T-helper 1 cell treated with Interleukin-12 subunit alpha and Interleukin-12 subunit beta and Interleukin-4 antibody, amounts not matched to agents 30 μg/mL and 1 μg/mL, for 36 hours (primary cell): ENCODE results near the gene PBXIP1.
"Not testable (repeated sequence)": the region's sequence is repeated elsewhere in the genome, so short reads cannot be mapped to it uniquely, and the experiment has no call there.

Source experiments
- H3K27ac Mint-ChIP-seq: one replicate; pipeline ENCODE4 v1.8.0; 2021; ENCODE audit warnings: mild to moderate bottlenecking, mixed read lengths
- H3K27me3 Mint-ChIP-seq: one replicate; pipeline ENCODE4 v1.8.0; 2021; ENCODE audit warnings: low read depth, mixed read lengths
- H3K36me3 Mint-ChIP-seq: one replicate; pipeline ENCODE4 v1.8.0; 2021; ENCODE audit warnings: low read depth, mixed read lengths
- H3K4me1 Mint-ChIP-seq: one replicate; pipeline ENCODE4 v1.8.0; 2021; ENCODE audit warnings: low read depth, mixed read lengths
- H3K4me3 Mint-ChIP-seq: one replicate; pipeline ENCODE4 v1.8.0; 2021; ENCODE audit warnings: mild to moderate bottlenecking, moderate library complexity, mixed read lengths
- H3K9me3 Mint-ChIP-seq: one replicate; pipeline ENCODE4 v1.8.0; 2021; ENCODE audit warnings: mixed read lengths

The PBXIP1 gene

GRCh38 chr1:154987326-154987725 is 31.4 kb upstream of the PBXIP1 start:
- peaks cover 17% of the 10 kb centered on the region for H3K4me1 Mint-ChIP-seq
- no peaks in the 10 kb centered on the region for H3K27me3 Mint-ChIP-seq
- no peaks in the 10 kb centered on the region for H3K9me3 Mint-ChIP-seq
- no peak overlapping the region for H3K4me3 Mint-ChIP-seq
- H3K27ac Mint-ChIP-seq, result no peak overlapping the region
- peaks cover 17% of the 10 kb centered on the region for H3K36me3 Mint-ChIP-seq

GRCh38 chr1:154986736-154987135 is 30.8 kb upstream of the PBXIP1 start:
- H3K27ac Mint-ChIP-seq, H3K27me3 Mint-ChIP-seq, H3K9me3 Mint-ChIP-seq, H3K4me3 Mint-ChIP-seq: not testable (repeated sequence)
- Mint-ChIP-seq H3K4me1 (peaks cover 18% of the 10 kb centered on the region), H3K36me3 (peaks cover 17% of the 10 kb centered on the region)

DNA sequence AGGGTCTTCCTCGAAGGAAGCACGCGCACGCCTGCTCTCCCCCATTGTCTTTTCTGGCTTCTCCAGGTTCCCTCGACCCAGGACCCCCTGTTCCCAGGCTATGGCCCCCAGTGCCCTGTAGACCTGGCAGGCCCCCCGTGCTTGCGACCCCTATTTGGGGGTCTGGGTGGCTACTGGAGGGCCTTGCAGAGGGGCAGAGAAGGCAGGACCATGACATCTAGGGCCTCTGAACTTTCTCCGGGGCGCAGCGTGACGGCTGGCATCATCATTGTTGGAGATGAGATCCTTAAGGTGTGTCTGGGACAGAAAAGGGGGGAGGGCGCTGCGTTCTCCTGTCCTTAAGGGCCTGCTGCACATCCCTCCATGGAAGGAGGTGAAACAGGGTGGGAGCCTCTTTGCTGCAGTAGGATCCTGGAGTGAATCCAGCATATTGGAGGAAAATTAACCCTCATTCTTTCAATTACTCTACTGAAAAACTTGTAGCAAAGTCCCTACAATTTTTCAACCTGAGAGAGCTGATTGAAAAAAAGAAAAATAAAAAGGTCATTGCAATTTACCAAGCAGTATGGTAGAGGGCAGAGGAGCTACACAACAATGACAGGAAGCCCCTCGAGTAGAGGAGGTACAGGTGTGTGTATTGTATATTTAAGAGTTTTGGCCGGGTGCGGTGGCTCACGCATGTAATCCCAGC is 28.0 kb upstream of the PBXIP1 start:
- peak overlapping the region; percentile 57 for H3K27ac Mint-ChIP-seq

GRCh38 chr1:154982897-154983648 is 27.2 kb upstream of the PBXIP1 start, which contains the start of gene FLAD1:
FLAD1 (plus strand) TSS chr1:154983344; CDS start chr1:154983695, 351 bp downstream.
- peaks cover 10% of the 10 kb centered on the region for H3K36me3 Mint-ChIP-seq
- peak within 1 kb of the TSS; percentile 57 for H3K27ac Mint-ChIP-seq
- no peak within 1 kb of the TSS for H3K4me3 Mint-ChIP-seq
- H3K27me3 Mint-ChIP-seq, result no peaks in the 10 kb centered on the region
- no peaks in the 10 kb centered on the region for H3K9me3 Mint-ChIP-seq
- peaks cover 16% of the 10 kb centered on the region for H3K4me1 Mint-ChIP-seq

More for the DNA sequence above, 28.0 kb upstream of the PBXIP1 start:
- no peaks in the 10 kb centered on the region for H3K9me3 Mint-ChIP-seq
- H3K27me3 Mint-ChIP-seq, result no peaks in the 10 kb centered on the region
- H3K4me1 Mint-ChIP-seq, result peaks cover 17% of the 10 kb centered on the region
- H3K36me3 Mint-ChIP-seq, result peaks cover 16% of the 10 kb centered on the region
- no peak overlapping the region for H3K4me3 Mint-ChIP-seq

- Mint-ChIP-seq H3K27me3 (no peaks in the 10 kb centered on the region), H3K9me3 (no peaks in the 10 kb centered on the region), H3K4me1 (peaks cover 22% of the 10 kb centered on the region), H3K27ac (peak overlapping the region; percentile 20), H3K36me3 (peaks cover 12% of the 10 kb centered on the region), H3K4me3 (no peak overlapping the region)
These were observed 26.4 kb upstream of the PBXIP1 start for GRCh38 chr1:154982341-154982740.

- Mint-ChIP-seq H3K9me3 (no peaks in the 10 kb centered on the region), H3K27me3 (no peaks in the 10 kb centered on the region), H3K27ac (no peak overlapping the region), H3K4me3 (no peak overlapping the region), H3K36me3 (peaks cover 12% of the 10 kb centered on the region), H3K4me1 (peaks cover 16% of the 10 kb centered on the region)
These were observed 22.5 kb upstream of the PBXIP1 start for GRCh38 chr1:154978360-154978759.

DNA sequence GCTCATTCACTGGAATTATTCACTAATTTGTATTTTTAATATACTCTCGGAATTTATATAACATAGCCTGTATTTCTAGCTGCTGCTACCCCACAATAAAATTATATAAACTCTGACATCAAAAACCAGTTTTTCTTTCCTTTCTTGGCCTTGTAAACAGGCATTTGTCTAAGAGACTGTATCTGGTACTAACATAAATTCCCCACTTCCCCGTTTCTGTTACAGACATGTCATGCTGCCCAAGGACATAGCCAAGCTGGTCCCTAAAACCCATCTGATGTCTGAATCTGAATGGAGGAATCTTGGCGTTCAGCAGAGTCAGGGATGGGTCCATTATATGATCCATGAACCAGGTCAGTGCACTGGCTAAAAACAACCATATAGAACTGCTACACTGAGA is 21.9 kb upstream of the PBXIP1 start:
- not testable (repeated sequence) for H3K27me3 Mint-ChIP-seq, H3K9me3 Mint-ChIP-seq
- Mint-ChIP-seq H3K36me3 (peaks cover 12% of the 10 kb centered on the region), H3K27ac (peak overlapping the region; percentile 52), H3K4me3 (peak overlapping the region; percentile 29), H3K4me1 (peaks cover 19% of the 10 kb centered on the region)

DNA sequence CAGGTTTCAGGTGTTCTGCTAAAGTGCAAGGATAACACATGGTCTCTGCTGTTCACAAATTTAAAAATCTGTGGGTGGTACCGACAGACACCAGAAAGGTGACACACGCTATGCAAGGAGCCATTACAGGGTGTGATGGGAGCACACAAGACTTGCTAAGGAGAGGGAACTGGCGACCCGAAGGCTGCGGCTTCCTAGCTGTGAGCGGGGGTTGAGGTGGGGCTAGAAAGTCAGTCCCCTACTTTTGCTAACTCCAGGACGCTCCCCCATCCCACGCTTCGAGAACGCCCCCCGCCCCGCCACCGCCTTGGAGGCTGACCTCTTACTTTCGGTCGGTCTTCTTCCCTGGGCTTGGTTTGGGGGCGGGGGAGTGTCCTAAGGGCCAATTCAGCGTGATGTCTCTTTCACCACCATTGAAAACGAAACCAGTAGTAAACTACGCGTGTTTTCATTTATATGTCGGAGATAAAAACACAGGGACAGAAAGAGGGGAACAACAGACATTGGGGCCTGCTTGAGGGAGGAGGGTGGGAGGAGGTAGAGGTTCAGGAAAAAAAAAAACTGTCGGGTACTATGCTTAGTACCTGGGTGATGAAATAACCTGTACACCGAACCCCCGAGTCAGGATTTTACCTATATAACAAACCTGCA is 19.6 kb upstream of the PBXIP1 start:
- Mint-ChIP-seq H3K36me3 (peaks cover 18% of the 10 kb centered on the region), H3K4me1 (peaks cover 28% of the 10 kb centered on the region), H3K27ac (no peak overlapping the region), H3K9me3 (no peaks in the 10 kb centered on the region), H3K4me3 (no peak overlapping the region), H3K27me3 (no peaks in the 10 kb centered on the region)

DNA sequence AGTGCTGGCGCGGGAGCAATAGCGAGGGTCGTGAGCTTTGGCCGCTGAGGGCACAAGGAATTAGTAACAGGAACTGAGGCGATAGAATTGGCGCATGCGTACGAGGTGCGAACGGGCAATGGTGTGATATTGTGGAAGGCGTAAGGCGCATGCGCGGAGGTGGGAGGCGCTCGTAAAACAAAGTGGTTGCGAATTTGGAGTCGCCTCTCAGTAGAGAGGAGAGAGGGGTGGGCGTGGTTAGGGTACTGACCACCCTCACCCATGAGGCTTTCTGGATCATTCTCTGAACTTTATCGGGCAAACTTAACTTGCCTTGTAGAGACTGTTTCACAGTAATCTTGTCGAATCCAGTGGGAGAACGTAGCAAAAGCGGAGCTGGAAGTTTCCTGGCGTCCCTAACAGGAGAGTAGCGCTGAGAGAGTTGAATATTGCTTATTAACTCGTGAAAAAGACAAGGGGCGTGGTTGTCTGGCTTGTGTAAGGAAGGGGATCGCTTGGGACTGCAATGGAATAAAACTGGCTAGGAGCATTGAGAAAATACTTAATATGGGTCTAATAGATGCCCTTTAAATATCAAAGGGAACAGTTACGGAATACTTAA is 19.0 kb upstream of the PBXIP1 start:
- Mint-ChIP-seq H3K4me3 (no peak overlapping the region), H3K27me3 (no peaks in the 10 kb centered on the region), H3K9me3 (no peaks in the 10 kb centered on the region), H3K36me3 (peaks cover 18% of the 10 kb centered on the region), H3K4me1 (peaks cover 28% of the 10 kb centered on the region), H3K27ac (no peak overlapping the region)

GRCh38 chr1:154974102-154974807 is 18.4 kb upstream of the PBXIP1 start, which contains the start of gene CKS1B:
CKS1B (plus strand) TSS chr1:154974681; CDS start chr1:154974746, 65 bp downstream.
- H3K9me3 Mint-ChIP-seq, result no peaks in the 10 kb centered on the region
- H3K4me1 Mint-ChIP-seq, result peaks cover 28% of the 10 kb centered on the region
- H3K27me3 Mint-ChIP-seq, result no peaks in the 10 kb centered on the region
- H3K4me3 Mint-ChIP-seq, result no peak within 1 kb of the TSS
- peaks cover 20% of the 10 kb centered on the region for H3K36me3 Mint-ChIP-seq
- H3K27ac Mint-ChIP-seq, result no peak within 1 kb of the TSS

DNA sequence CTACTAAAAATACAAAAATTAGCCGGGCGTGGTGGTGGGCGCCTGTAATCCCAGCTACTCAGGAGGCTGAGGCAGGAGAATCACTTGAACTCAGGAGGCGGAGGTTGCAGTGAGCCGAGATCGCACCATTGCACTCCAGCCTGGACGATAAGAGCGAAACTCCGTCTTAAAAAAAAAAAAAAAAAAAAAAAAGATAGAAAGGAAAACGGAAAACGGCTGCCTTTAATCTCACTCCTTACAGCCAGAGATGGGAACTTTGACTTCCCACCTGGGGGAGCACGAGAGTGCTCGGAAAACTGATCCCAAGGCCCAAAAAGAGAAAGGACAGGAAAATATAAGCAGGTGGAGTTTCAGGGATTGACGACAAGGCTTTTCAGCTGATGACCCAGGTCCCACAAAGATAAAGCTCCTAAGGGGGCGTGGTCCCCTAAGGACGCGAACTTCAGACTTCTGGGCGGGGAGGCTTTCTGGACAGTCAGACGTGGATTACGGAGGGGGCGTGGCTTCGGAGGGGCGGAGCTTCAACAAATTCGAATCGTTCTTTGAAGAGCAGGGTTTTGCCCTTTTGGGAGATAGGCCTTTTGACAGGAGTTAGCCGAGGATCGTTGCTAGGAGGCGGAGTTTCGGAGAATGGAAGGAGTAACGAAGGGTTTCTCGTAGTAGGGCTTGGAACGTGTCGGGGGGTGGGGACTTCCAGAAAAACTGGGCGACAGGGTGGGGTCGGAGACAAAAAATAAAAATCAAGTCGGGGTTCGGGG is 17.6 kb upstream of the PBXIP1 start:
- H3K4me1 Mint-ChIP-seq, result peaks cover 32% of the 10 kb centered on the region
- no peaks in the 10 kb centered on the region for H3K9me3 Mint-ChIP-seq
- H3K36me3 Mint-ChIP-seq, result peaks cover 19% of the 10 kb centered on the region
- no peak overlapping the region for H3K4me3 Mint-ChIP-seq
- H3K27me3 Mint-ChIP-seq, result no peaks in the 10 kb centered on the region
- no peak overlapping the region for H3K27ac Mint-ChIP-seq

GRCh38 chr1:154972517-154973343 is 16.8 kb upstream of the PBXIP1 start:
- no peak overlapping the region for H3K4me3 Mint-ChIP-seq

DNA sequence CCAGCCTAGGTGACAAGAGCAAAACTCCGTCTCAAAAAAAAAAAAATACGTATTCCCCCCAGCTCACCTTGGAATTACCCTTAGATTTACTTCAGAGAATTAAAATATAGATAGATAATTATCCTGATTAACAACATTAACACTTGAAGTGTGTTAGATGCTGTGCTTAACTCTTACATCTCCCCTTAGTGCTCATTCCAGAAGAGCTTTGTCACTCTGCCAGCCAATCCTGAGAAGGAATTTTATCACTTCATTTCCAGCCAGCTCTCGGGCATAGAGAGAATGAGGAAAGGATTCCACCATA is 16.3 kb upstream of the PBXIP1 start:
- H3K9me3 Mint-ChIP-seq, result no peaks in the 10 kb centered on the region
- no peak overlapping the region for H3K4me3 Mint-ChIP-seq
- peaks cover 30% of the 10 kb centered on the region for H3K36me3 Mint-ChIP-seq
- no peak overlapping the region for H3K27ac Mint-ChIP-seq
- no peaks in the 10 kb centered on the region for H3K27me3 Mint-ChIP-seq
- peaks cover 29% of the 10 kb centered on the region for H3K4me1 Mint-ChIP-seq

More at GRCh38 chr1:154972517-154973343, 16.8 kb upstream of the PBXIP1 start:
- Mint-ChIP-seq H3K36me3 (peaks cover 24% of the 10 kb centered on the region), H3K9me3 (no peaks in the 10 kb centered on the region), H3K27ac (no peak overlapping the region), H3K27me3 (no peaks in the 10 kb centered on the region), H3K4me1 (peaks cover 33% of the 10 kb centered on the region)
